Endothelial cell of umbilical vein (primary cell): Measurements from ENCODE around the gene SEPTIN14.
"Not testable (repeated sequence)": the region's sequence is repeated elsewhere in the genome, so short reads cannot be mapped to it uniquely, and the experiment has no call there.

ENCODE experiments used
- CTCF ChIP-seq, 2 donors: IDR thresholded peaks; 1 replicate in 1 of 2; 2 replicates in 1 of 2; pipeline ENCODE4 v1.5.1; 2011; ENCODE audit warnings: low read length in 2 of 2, mild to moderate bottlenecking in 2 of 2, moderate library complexity in 2 of 2, control low read depth in 1 of 2, inconsistent platforms in 1 of 2, low read depth in 1 of 2; ENCODE audit not compliant: insufficient read depth in 1 of 2; ENCODE audit errors: extremely low read depth in 1 of 2
- GATA2 ChIP-seq: IDR thresholded peaks from 2 replicates; pipeline ENCODE4 v1.7.0; 2011; ENCODE audit warnings: low read depth, mild to moderate bottlenecking, moderate library complexity, mixed read lengths, low read length; ENCODE audit not compliant: insufficient read length, insufficient read depth
- MYC ChIP-seq: IDR thresholded peaks from one replicate; pipeline ENCODE4 v1.6.1; 2011; ENCODE audit warnings: mild to moderate bottlenecking, low read depth, low read length

GRCh38 chr7:55797260-55797659, 65.3 kb downstream of the SEPTIN14 start:
- TF ChIP-seq CTCF (IDR thresholded peaks at IDR 0.05; ENCODE audit: extremely low read depth in 1 of 2, insufficient read depth in 1 of 2, low read depth in 1 of 2, low read length in 2 of 2); GATA2; MYC: not testable (repeated sequence)
